Neural cell (in vitro differentiated cells): Measurements from ENCODE around the gene ARL6IP4. TPM values are rescaled to one million over a fixed set of nuclear protein-coding genes. Genes with fewer than 3 reads are reported as not detected.

Experiments used
- H2AFZ ChIP-seq: fragments of 200-600, 300-800 bp; sonication (generic), shearing (Covaris generic); 2 replicates; pipeline ENCODE4 v1.6.0; 2014; ENCODE audit warnings: low read depth, mild to moderate bottlenecking, antibody characterized with exemption, low read length, moderate library complexity
- H3F3A ChIP-seq: fragments of 200-600 bp; shearing (Covaris generic); 2 replicates; pipeline ENCODE4 v1.6.1; 2016; ENCODE audit warnings: mild to moderate bottlenecking, moderate library complexity, mixed read lengths, antibody characterized with exemption, low read length; ENCODE audit not compliant: insufficient read depth, poor library complexity, severe bottlenecking
- H3K27ac ChIP-seq: fragments of 200-600, 300-800 bp; sonication (generic), shearing (Covaris generic); 2 replicates; pipeline ENCODE4 v1.5.1; 2014; ENCODE audit warnings: mild to moderate bottlenecking, low read length, moderate library complexity
- H3K27me3 ChIP-seq: fragments of 300-800, 200-600 bp; sonication (generic), shearing (Covaris generic); 2 replicates; pipeline ENCODE4 v1.6.0; 2014; ENCODE audit warnings: mild to moderate bottlenecking, low read depth, low read length, moderate library complexity; ENCODE audit not compliant: insufficient read depth
- H3K36me3 ChIP-seq: fragments of 300-800, 200-600 bp; sonication (generic), shearing (Covaris generic); 2 replicates; pipeline ENCODE4 v1.5.1; 2014; ENCODE audit warnings: mild to moderate bottlenecking, antibody characterized with exemption, low read length, moderate library complexity; ENCODE audit not compliant: insufficient read depth
- H3K4me2 ChIP-seq: fragments of 300-800, 200-600 bp; sonication (generic), shearing (Covaris generic); 2 replicates; pipeline ENCODE4 v1.6.0; 2014; ENCODE audit warnings: mild to moderate bottlenecking, low read length
- H3K4me3 ChIP-seq: fragments of 300-800, 200-600 bp; sonication (generic), shearing (Covaris generic); 2 replicates; pipeline ENCODE4 v1.5.1; 2014; ENCODE audit warnings: mild to moderate bottlenecking, low read length, moderate library complexity
- H3K79me2 ChIP-seq: fragments of 200-600 bp; shearing (Covaris generic); replicated peaks from 2 replicates; pipeline ENCODE4 v1.6.0; 2014; ENCODE audit warnings: mild to moderate bottlenecking, low read length, moderate library complexity; ENCODE audit not compliant: insufficient read depth
- H3K9ac ChIP-seq: fragments of 300-800, 200-600 bp; sonication (generic), shearing (Covaris generic); 2 replicates; pipeline ENCODE4 v1.6.1; 2016; ENCODE audit warnings: mild to moderate bottlenecking, low read length, mixed read lengths
- H3K9me2 ChIP-seq: fragments of 200-600 bp; shearing (Covaris generic); 2 replicates; pipeline ENCODE4 v1.6.1; 2016; ENCODE audit warnings: mild to moderate bottlenecking, low read length, mixed read lengths; ENCODE audit not compliant: insufficient read depth
- H3K9me3 ChIP-seq: fragments of 200-600, 300-800 bp; sonication (generic), shearing (Covaris generic); 2 replicates; pipeline ENCODE4 v1.6.1; 2016; ENCODE audit warnings: mild to moderate bottlenecking, mixed run types, low read length, moderate library complexity, mixed read lengths
- H4K20me1 ChIP-seq: fragments of 200-600 bp; shearing (Covaris generic); 2 replicates; pipeline ENCODE4 v1.6.1; 2016; ENCODE audit warnings: mild to moderate bottlenecking, mixed run types; ENCODE audit not compliant: insufficient read depth
- EP300 ChIP-seq: fragments of 450-650 bp; conservative IDR thresholded peaks from 2 replicates; pipeline ENCODE4 v1.6.1; 2014; ENCODE audit warnings: antibody characterized with exemption, mild to moderate bottlenecking, moderate library complexity; ENCODE audit not compliant: poor library complexity, severe bottlenecking
- EZH2 ChIP-seq: fragments of 200-600, 300-800 bp; shearing (Covaris generic), sonication (generic); IDR thresholded peaks from 2 replicates; pipeline ENCODE4 v1.6.1; 2014; ENCODE audit warnings: antibody characterized with exemption, low read length, borderline replicate concordance, mild to moderate bottlenecking; ENCODE audit not compliant: insufficient read depth, poor library complexity, severe bottlenecking
- MXI1 ChIP-seq: fragments of 450-650 bp; conservative IDR thresholded peaks from 2 replicates; pipeline ENCODE4 v1.6.1; 2014; ENCODE audit warnings: antibody characterized with exemption, mild to moderate bottlenecking; ENCODE audit not compliant: poor library complexity, severe bottlenecking
- POLR2AphosphoS5 ChIP-seq: IDR thresholded peaks from 2 replicates; pipeline ENCODE4 v1.6.1; 2012
- RAD21 ChIP-seq: fragments of 450-650 bp; conservative IDR thresholded peaks from 2 replicates; pipeline ENCODE4 v1.6.1; 2014; ENCODE audit warnings: antibody characterized with exemption, mild to moderate bottlenecking, moderate library complexity
- REST ChIP-seq: IDR thresholded peaks from 2 replicates; pipeline ENCODE4 v1.6.1; 2012; ENCODE audit warnings: borderline replicate concordance
- SMC3 ChIP-seq: fragments of 450-650 bp; conservative IDR thresholded peaks from 2 replicates; pipeline ENCODE4 v1.6.1; 2014; ENCODE audit warnings: antibody characterized with exemption, mild to moderate bottlenecking, moderate library complexity; ENCODE audit not compliant: poor library complexity
- TAF1 ChIP-seq: IDR thresholded peaks from 2 replicates; pipeline ENCODE4 v1.6.1; 2012; ENCODE audit warnings: low read depth
- polyA plus RNA-seq: library from polyadenylated mRNA; depleted of rRNA; stranded (reverse); fragments of >200 nt; gene quantifications from 2 replicates; pipeline ENCODE4 v1.2.3, GENCODE V29; 2014
- TF ChIP-seq, protein P1 (sequence below): fragments of 450-650 bp; IDR thresholded peaks from 2 replicates; pipeline ENCODE4 v1.5.1; 2014; ENCODE audit warnings: antibody characterized with exemption, mild to moderate bottlenecking, moderate library complexity; ENCODE audit not compliant: poor library complexity, severe bottlenecking

Gene ARL6IP4
- polyA plus RNA-seq, 1 donor from 2014 or later = 190 TPM

- Histone ChIP-seq H3K9me2 (no peaks in the 10 kb centered on the region), H2AFZ (no peak overlapping the region), H3K36me3 (no peaks in the 10 kb centered on the region), H4K20me1 (no peaks in the 10 kb centered on the region), H3F3A (no peaks in the 10 kb centered on the region), H3K9ac (no peak overlapping the region), H3K4me3 (no peak overlapping the region), H3K27ac (no peak overlapping the region), H3K4me2 (no peak overlapping the region), H3K27me3 (no peaks in the 10 kb centered on the region), H3K79me2 (no peaks in the 10 kb centered on the region), H3K9me3 (no peaks in the 10 kb centered on the region)
- TF ChIP-seq POLR2AphosphoS5 = no peak
- no peak for TF ChIP-seq EP300
- TF ChIP-seq REST = no peak
- TF ChIP-seq RAD21 = no peak
- no peak for TF ChIP-seq MXI1
These were observed 35.6 kb upstream of the ARL6IP4 start for GRCh38 chr12:122944605-122945592.

DNA sequence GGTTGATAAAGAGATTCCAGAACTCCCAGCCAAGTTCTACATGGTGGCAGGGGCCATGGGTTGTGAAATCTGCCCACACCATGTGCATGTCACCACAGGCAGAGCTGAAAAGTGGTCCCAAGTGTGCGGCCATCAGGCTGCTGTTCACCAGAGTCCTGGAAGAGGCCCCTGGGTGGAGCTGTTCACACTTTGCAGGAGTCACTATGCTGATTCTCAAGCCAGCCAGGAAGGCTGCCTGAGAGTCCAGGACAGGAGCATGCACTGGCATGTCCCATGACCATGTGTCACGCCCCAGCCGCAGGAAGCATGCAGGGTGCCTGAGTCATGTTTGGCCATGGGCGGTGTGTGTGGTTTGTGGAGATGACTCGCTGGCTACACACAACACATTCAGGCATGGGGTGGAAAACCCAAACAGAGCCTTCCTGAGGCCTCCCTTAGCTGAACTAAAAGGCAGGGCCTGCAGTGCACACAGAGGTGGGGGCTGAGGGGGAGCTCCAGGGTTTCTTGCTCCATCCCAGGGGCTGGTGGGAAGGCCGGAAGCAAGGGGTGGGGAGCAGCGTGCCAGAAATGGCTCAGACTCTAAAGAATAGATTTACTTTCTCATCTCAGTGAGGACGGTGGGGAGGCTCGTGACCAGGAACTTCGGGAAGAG, 33.7 kb upstream of the ARL6IP4 start:
- Histone ChIP-seq H3K4me3 (no peak overlapping the region), H3K9me3 (no peaks in the 10 kb centered on the region), H3K27me3 (no peaks in the 10 kb centered on the region), H4K20me1 (no peaks in the 10 kb centered on the region), H3K27ac (no peak overlapping the region), H2AFZ (no peak overlapping the region), H3K9me2 (no peaks in the 10 kb centered on the region), H3F3A (no peaks in the 10 kb centered on the region), H3K4me2 (no peak overlapping the region), H3K79me2 (no peaks in the 10 kb centered on the region), H3K36me3 (no peaks in the 10 kb centered on the region), H3K9ac (no peak overlapping the region)
- TF ChIP-seq EZH2 = no peak
- TF ChIP-seq MXI1 = no peak
- no peak for TF ChIP-seq RAD21
- no peak for TF ChIP-seq EP300
- no peak for TF ChIP-seq SMC3

GRCh38 chr12:122947352-122947792, 33.1 kb upstream of the ARL6IP4 start:
- Histone ChIP-seq H3K9me2 (no peaks in the 10 kb centered on the region), H3K27me3 (no peaks in the 10 kb centered on the region), H3K4me3 (no peak overlapping the region), H3K4me2 (no peak overlapping the region), H3F3A (no peaks in the 10 kb centered on the region), H4K20me1 (no peaks in the 10 kb centered on the region), H3K36me3 (no peaks in the 10 kb centered on the region), H2AFZ (no peak overlapping the region), H3K9me3 (no peaks in the 10 kb centered on the region), H3K27ac (no peak overlapping the region), H3K79me2 (no peaks in the 10 kb centered on the region), H3K9ac (no peak overlapping the region)
- TF ChIP-seq, protein P1, sequence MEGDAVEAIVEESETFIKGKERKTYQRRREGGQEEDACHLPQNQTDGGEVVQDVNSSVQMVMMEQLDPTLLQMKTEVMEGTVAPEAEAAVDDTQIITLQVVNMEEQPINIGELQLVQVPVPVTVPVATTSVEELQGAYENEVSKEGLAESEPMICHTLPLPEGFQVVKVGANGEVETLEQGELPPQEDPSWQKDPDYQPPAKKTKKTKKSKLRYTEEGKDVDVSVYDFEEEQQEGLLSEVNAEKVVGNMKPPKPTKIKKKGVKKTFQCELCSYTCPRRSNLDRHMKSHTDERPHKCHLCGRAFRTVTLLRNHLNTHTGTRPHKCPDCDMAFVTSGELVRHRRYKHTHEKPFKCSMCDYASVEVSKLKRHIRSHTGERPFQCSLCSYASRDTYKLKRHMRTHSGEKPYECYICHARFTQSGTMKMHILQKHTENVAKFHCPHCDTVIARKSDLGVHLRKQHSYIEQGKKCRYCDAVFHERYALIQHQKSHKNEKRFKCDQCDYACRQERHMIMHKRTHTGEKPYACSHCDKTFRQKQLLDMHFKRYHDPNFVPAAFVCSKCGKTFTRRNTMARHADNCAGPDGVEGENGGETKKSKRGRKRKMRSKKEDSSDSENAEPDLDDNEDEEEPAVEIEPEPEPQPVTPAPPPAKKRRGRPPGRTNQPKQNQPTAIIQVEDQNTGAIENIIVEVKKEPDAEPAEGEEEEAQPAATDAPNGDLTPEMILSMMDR = no peak
- TF ChIP-seq RAD21 = no peak
- TF ChIP-seq EZH2 = no peak
- no peak for TF ChIP-seq POLR2AphosphoS5
- TF ChIP-seq TAF1 = no peak
- no peak for TF ChIP-seq REST
- TF ChIP-seq EP300 = no peak
- no peak for TF ChIP-seq SMC3
- TF ChIP-seq MXI1 = no peak
